ENCODE measurements around the gene MRPL9. TPM values are rescaled to one million over a fixed set of nuclear protein-coding genes. Genes with fewer than 3 reads are reported as not detected.

MRPL9 gene
- total RNA-seq, 2 experiments from 2014 or later = 121 to 141 TPM

GRCh38 chr1:151715726-151716404 is 47.4 kb downstream of the MRPL9 start:
- peak; percentile 25 for TF ChIP-seq CTCF (IDR thresholded peaks at IDR 0.05)
- Mint-ChIP-seq H3K27me3 (peaks cover 49% of the 10 kb centered on the region), H3K27ac (no peak overlapping the region), H3K36me3 (ENCODE audit: low read depth) (no peaks in the 10 kb centered on the region), H3K9me3 (no peaks in the 10 kb centered on the region), H3K4me3 (no peak overlapping the region), H3K4me1 (ENCODE audit: low read depth) (peaks cover 11% of the 10 kb centered on the region)
- ChIA-PET CTCF (interaction anchor here (0.6 to 3.3 kb wide), 5 partner anchors 19 to 138 kb away, joined by 3 to 12 read pairs (median 3); no protein-coding TSS in a partner anchor), POLR2A (no interaction called here)
- DNase-seq = peak; percentile 26
- intact Hi-C loops (cut with micrococcal nuclease) = no loop called here
- ATAC-seq = no peak

- H3K9me3 Mint-ChIP-seq = no peaks in the 10 kb centered on the region
- intact Hi-C loops (cut with micrococcal nuclease) = no loop called here
- CTCF ChIA-PET = interaction anchor here (0.6 to 3.3 kb wide), 3 partner anchors 19 to 121 kb away, joined by 3 to 12 read pairs (median 3); no protein-coding TSS in a partner anchor
- no peak overlapping the region for H3K27ac Mint-ChIP-seq
- no peak overlapping the region for H3K4me3 Mint-ChIP-seq
- ATAC-seq (no peak), DNase-seq (no peak)
- no peak for TF ChIP-seq CTCF (IDR thresholded peaks at IDR 0.05)
- H3K27me3 Mint-ChIP-seq = peaks cover 44% of the 10 kb centered on the region
- POLR2A ChIA-PET = no interaction called here
- H3K4me1 Mint-ChIP-seq (ENCODE audit: low read depth) = peaks cover 5% of the 10 kb centered on the region
- no peaks in the 10 kb centered on the region for H3K36me3 Mint-ChIP-seq (ENCODE audit: low read depth)
Observed at GRCh38 chr1:151714820-151715725, 48.2 kb downstream of the MRPL9 start.

GRCh38 chr1:151713874-151714273 is 49.4 kb downstream of the MRPL9 start:
- Mint-ChIP-seq H3K27ac (no peak overlapping the region), H3K27me3 (peaks cover 36% of the 10 kb centered on the region), H3K4me3 (no peak overlapping the region), H3K4me1 (ENCODE audit: low read depth) (peaks cover 5% of the 10 kb centered on the region), H3K9me3 (no peaks in the 10 kb centered on the region), H3K36me3 (ENCODE audit: low read depth) (no peaks in the 10 kb centered on the region)
- intact Hi-C loops (cut with micrococcal nuclease) = no loop called here
- ChIA-PET POLR2A (no interaction called here), CTCF (no interaction called here)
- TF ChIP-seq CTCF (IDR thresholded peaks at IDR 0.05) = no peak
- DNase-seq (no peak), ATAC-seq (no peak)

GRCh38 chr1:151713044-151713443 is 50.3 kb downstream of the MRPL9 start:
- TF ChIP-seq CTCF (IDR thresholded peaks at IDR 0.05) = no peak
- Mint-ChIP-seq H3K4me1 (ENCODE audit: low read depth) (peaks cover 5% of the 10 kb centered on the region), H3K4me3 (no peak overlapping the region), H3K9me3 (no peaks in the 10 kb centered on the region), H3K27me3 (peaks cover 29% of the 10 kb centered on the region), H3K27ac (no peak overlapping the region), H3K36me3 (ENCODE audit: low read depth) (no peaks in the 10 kb centered on the region)
- DNase-seq = no peak
- intact Hi-C loops (cut with micrococcal nuclease) = no loop called here
- ATAC-seq = no peak
- ChIA-PET POLR2A (no interaction called here), CTCF (no interaction called here)

- no peaks in the 10 kb centered on the region for H3K9me3 Mint-ChIP-seq
- no peak overlapping the region for H3K27ac Mint-ChIP-seq
- intact Hi-C loops (cut with micrococcal nuclease) = no loop called here
- no peak for TF ChIP-seq CTCF (IDR thresholded peaks at IDR 0.05)
- no peak for DNase-seq
- no peak overlapping the region for H3K4me3 Mint-ChIP-seq
- POLR2A ChIA-PET = interaction anchor here (0.5 kb wide), 1 partner anchor 304 kb away, joined by 3 read pairs; no protein-coding TSS in a partner anchor
- CTCF ChIA-PET = no interaction called here
- H3K4me1 Mint-ChIP-seq (ENCODE audit: low read depth) = peaks cover 2% of the 10 kb centered on the region
- no peak for ATAC-seq
- no peaks in the 10 kb centered on the region for H3K36me3 Mint-ChIP-seq (ENCODE audit: low read depth)
- peaks cover 18% of the 10 kb centered on the region for H3K27me3 Mint-ChIP-seq
Observed at GRCh38 chr1:151711951-151712350, 51.3 kb downstream of the MRPL9 start.

All from activated CD8-positive, alpha-beta T cell treated with anti-CD3 and anti-CD28 coated beads for 36 hours (primary cell).